ENCODE data around the gene WNT16.

The WNT16 gene

DNA sequence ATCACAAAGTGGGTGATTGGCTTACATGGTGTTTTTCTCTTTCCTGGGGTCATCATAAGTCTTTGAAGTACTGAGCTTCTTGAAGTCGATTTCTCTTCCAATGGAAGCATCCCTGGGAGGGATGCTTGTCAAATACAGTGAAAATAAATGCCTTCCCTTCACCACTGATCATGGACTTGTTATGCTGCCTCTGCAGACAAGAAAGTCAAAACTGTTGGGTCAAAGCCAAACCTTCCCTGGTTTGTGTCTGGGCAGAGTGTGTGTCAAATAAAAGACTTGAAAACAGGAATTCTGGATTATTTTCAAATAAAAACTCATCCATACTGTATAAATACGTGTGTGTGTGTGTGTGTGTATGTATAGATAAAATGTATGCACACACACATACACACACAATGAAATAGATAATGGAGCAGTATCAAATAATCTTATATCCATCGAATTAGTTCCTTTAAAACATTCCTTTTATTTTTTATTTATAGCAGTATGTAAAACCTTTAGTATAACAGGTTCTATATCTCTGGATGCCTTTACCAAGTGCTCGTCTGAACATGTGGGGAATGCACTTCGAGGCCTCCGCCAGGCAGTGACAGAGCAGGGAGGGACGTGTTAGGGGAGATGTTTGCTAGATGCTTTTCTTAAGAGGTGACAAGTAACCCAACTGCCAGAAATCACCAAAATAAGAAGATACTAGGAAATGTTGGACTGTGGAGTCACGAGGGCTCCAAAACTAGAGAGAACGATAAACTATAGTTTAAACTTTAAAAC, 27.2 kb upstream of the WNT16 start:
- TF ChIP-seq GATA3 (IDR thresholded peaks at IDR 0.05; ENCODE audit: low read depth, low read length): no peak
- no peak for TF ChIP-seq GATA2 (IDR thresholded peaks at IDR 0.05; ENCODE audit: low read depth, low read length)

DNA sequence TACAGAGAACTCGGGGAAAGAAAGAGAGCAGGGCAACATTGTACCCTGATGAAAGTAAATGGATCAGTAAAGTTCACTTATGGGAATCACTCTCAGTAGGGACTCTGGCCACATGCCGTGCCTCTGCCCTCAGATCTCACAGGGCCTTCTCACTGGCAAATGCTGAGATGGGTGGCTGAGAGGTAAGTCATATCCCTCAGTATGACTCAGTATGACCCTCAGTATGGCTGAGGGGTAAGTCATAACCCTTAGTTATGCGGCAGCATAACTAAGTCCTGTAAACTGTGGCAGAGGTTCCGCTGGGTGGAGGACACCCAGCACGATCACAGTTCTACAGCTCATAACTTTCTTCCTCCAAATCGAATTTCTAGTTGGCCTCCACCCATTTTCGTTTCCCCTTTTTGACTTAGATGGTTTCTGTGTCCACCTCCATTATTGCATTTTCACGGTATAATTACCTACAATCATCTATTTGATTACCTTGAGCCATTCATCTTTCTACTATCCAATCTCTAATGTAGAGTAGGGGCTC, 26.5 kb upstream of the WNT16 start:
- TF ChIP-seq GATA2 (IDR thresholded peaks at IDR 0.05; ENCODE audit: low read depth, low read length): no peak
- TF ChIP-seq GATA3 (IDR thresholded peaks at IDR 0.05; ENCODE audit: low read depth, low read length): no peak

DNA sequence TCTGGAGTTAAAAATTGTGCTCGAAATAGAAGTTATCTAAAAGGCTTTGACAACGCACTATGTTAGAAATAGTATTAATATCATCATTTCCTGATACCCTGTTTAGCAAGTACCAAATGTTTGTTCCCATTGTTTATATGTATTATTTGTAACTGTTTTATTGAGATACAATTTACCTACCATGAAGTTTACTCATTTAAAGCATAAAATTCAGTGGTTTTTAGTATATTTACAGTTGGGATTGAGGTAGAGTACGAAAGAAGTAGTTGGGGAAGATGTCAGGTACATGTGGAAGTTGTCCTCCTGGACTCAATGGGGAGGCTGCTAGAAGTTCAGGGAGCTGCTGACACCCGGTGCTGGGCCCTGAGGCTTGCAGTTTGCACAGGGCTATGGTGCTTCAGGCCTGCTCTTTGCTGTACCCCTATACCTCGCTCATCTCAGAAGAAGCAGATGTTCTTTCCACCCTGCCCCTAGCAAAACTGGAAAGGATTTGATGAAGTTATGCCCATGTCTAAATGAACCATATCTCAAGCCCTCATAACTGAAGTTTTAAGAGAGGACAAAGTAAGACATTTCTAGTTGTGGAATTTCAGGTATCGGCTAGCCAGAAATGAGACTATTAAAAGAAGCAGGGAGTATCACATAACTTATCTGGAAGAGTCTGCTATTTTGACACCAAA, 25.2 kb upstream of the WNT16 start:
- TF ChIP-seq GATA3 (IDR thresholded peaks at IDR 0.05; ENCODE audit: low read depth, low read length) (no peak), GATA2 (IDR thresholded peaks at IDR 0.05; ENCODE audit: low read depth, low read length) (no peak)

DNA sequence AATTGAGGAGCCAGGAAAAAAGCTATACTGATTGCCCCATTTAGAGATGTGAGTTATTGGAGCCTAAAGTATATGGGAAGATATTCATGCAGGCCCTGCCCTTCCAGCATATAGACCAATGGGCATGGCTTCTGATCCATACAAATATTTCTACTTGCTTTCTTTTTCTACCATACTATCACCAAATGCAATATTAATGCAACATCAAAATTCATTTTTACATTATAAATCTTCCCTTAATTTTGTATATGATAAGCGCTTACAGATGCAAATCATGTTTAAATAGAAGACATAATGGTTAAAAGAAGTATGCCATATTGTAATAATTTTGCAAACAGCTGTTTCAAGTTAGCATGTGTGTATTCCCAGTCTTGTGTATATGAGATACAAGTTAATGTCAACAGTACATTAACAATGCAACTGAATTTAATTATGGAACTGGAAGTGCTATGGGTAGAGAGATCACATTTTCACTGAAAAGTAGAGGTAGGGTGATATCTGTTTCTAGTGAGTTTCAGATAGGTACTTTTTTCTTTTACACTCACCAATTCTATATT, 24.6 kb upstream of the WNT16 start:
- no peak for TF ChIP-seq GATA3 (IDR thresholded peaks at IDR 0.05; ENCODE audit: low read depth, low read length)
- TF ChIP-seq GATA2 (IDR thresholded peaks at IDR 0.05; ENCODE audit: low read depth, low read length): no peak

DNA sequence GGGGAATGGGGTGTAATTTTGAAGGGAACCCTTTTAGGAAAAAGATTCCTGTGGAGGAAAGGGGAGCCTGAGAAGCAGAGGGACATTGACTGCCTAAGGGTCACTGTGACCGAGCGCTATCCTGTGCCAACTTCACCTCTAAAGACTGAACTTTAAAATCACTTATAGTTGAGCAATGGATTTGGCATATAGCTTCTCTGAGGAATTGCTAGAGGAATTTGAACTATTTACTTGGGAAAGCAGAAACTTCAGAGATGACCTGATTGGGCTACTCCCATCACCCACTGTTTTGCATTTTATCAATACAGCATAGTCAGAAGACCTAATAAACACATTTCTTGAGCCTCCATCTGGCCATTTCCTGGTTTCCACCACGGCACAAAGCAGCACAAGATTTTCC, 23.7 kb upstream of the WNT16 start:
- no peak for TF ChIP-seq GATA3 (IDR thresholded peaks at IDR 0.05; ENCODE audit: low read depth, low read length)
- no peak for TF ChIP-seq GATA2 (IDR thresholded peaks at IDR 0.05; ENCODE audit: low read depth, low read length)

DNA sequence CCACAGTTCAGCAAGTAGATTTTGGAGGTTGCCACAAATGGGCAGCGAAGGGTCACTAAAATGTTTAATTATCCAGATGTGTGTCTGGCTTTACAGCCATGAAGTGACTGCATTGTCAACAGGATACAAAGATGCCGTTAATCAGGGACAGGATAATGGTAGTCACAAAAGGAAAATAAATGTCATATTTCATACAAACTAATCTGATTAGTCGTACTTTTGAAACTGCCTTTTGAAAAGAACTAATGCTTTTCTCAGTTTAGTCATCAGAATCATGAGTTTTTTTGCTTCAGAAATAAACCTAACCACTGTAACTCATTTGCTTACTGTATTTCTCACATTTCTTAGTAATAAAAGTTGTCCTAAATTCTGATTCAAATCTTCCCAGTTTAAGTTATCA, 22.2 kb upstream of the WNT16 start:
- TF ChIP-seq GATA3 (IDR thresholded peaks at IDR 0.05; ENCODE audit: low read depth, low read length) (no peak), GATA2 (IDR thresholded peaks at IDR 0.05; ENCODE audit: low read depth, low read length) (no peak)

DNA sequence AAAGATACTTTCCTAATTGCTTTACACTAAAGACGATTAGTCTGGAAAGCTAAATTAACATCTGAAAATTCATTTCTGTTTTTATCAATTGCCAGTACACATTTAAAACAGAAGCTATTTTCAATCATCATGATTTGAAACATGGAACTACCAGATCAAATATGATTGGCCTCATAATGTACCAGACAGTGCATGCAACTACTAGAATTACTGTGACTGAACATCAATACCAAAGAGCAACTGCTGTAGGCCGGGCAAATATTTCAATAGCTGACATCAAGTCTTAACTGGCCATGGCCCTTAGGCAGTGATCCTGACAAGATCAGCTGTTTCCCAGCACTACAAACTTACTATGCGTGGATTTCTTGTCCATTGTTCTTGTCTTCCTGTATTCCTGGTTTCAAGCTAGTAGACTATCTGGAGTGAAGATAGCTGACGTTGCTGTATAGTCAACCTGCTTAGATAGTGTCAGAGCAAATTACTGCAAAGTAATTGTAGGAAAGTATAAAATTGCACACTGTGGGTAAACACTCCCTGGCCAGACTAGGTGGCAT, 21.7 kb upstream of the WNT16 start:
- no peak for TF ChIP-seq GATA3 (IDR thresholded peaks at IDR 0.05; ENCODE audit: low read depth, low read length)
- no peak for TF ChIP-seq GATA2 (IDR thresholded peaks at IDR 0.05; ENCODE audit: low read depth, low read length)

DNA sequence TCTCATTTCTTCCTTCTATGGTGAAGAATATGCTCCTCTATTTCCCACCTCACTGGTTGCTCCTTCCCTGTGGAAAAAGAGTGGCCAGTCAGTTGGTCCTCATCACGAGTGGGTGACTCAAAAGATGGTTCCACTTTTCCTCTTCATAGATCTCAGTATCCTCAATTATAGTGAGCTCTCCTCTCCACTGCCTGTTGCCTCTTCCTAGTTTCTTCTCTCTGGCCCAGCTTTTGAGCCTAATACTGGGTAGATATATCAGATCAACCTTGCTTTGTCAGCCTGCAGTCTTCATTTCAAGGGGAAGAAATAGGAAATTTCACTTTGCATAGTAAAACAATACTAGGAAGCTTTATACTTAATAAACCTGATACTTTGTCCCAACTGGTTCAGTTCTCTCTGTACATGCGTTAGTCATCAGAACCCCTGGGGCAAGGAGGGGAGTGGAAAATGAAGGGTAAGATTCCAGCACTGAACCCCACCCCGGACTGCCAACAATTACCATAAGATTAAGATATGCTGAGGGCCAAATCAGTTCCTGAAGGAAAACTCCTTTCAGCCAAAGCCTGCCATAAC, 15.5 kb upstream of the WNT16 start:
- TF ChIP-seq GATA3 (IDR thresholded peaks at IDR 0.05; ENCODE audit: low read depth, low read length): no peak
- TF ChIP-seq GATA2 (IDR thresholded peaks at IDR 0.05; ENCODE audit: low read depth, low read length): no peak

DNA sequence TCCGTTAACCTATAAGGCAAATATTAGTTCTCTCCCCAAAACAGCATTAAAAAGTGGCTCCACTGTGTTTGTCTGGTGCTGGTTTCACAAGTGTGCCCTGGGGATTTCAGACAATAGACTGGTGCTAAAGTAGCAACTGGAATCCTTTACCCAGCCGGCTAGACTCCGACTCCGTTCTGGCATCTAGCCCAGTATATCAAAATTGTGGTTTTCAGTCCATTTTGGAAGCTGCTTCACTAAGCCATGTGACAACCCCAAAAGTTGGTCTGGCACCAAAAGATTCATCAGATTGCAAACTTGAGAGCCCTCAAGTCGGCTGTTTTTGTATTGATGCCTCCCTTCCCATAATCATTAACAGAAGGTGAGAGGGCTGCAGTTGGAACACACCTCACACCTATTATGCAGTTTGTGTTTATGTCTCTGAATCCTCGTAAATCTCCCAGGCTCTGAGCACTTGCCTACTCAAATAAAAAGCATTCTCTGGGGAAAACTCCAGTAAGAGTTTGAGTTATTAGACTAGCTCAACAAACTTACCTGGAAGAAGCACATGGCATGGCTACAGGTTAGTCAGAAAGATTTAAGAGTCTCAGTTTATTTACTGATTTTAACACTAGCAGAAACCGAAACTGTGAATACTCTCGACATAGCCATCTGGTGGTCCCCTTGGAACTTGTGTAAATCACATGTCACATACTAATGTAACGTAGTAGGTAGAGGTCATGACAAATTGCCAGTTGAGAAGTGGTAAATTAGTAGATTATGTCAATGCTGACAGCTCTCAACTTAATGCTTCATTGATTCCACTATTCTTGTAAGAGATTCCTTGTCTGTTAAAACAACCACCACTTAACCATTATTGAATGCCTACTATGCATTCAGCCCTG, 14.8 kb upstream of the WNT16 start:
- no peak for TF ChIP-seq GATA3 (IDR thresholded peaks at IDR 0.05; ENCODE audit: low read depth, low read length)
- no peak for TF ChIP-seq GATA2 (IDR thresholded peaks at IDR 0.05; ENCODE audit: low read depth, low read length)

DNA sequence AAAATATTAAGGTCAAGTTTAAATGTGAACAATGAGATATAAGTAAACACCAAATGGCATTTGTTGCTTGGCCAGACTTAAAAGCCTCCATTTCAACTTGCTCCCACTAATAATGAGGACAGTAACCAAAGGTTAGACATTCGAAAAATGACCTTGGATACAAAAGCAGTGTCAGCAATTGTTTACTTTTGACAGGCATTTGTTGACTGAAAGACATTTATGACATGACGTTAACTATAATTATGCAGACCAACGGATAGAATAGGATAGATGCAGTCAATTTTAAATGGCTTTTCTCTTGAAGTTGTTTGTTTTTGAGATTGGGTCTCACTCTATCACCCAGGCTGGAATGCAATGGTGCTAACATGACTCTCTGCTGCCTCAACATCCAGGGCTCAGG, 6.3 kb upstream of the WNT16 start:
- TF ChIP-seq GATA3 (IDR thresholded peaks at IDR 0.05; ENCODE audit: low read depth, low read length): no peak
- no peak for TF ChIP-seq GATA2 (IDR thresholded peaks at IDR 0.05; ENCODE audit: low read depth, low read length)

DNA sequence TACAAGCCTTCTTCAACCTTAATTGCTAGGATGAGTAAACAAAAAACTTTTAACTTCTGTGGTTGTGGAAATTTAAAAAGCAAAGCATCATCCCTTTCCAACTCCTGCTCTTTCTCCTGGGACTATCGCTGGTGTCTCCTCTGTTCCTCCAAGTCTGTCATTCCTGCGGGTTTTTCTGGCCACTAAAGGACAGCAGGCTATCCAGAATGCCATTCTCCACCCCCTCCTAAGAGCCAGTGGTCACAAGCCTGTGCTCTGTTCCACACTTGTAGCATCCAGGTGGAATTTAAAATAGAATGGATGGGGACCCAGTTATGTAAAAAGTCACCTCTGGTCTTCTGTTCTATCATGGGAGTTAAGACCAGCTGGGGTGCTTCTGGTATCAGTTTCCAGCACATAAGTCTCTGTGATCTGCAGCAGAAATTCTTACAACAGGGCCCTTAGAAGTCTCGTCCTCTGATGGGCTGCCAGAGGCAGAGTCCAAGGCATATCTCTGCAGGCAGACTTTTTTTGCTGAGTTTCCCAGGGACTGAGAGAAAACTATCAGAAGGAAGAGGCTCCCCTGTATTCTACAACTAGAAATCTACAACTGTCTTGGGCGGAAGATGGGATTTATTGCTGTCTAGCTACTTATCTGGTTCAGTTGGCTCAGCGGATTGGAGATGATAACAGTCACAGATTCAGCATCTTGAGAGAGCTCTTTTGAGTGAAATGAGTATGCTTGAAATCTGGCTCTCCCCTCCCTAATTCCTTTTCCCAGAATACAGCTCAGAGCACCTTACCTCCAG, 5.1 kb upstream of the WNT16 start:
- TF ChIP-seq GATA2 (IDR thresholded peaks at IDR 0.05; ENCODE audit: low read depth, low read length) (no peak), GATA3 (IDR thresholded peaks at IDR 0.05; ENCODE audit: low read depth, low read length) (no peak)

DNA sequence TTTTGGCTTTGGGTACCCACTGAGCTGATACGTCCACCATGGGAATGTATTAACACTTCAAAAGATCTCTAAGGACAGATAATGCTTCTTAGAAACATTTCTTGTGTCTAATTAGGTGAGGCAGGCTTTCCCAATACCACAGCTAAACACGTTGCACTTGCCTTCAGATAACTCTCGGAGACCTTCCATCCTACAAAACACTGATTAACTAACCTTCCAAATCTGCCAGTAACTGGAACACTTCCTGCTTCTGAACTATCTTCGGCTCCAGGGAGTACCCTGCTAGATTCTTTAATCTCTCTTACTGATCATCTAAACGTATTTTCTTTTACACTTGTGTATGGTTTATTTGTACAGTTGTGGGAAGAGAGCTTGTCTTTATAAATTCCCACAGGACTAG, 1.1 kb upstream of the WNT16 start:
- TF ChIP-seq GATA2 (IDR thresholded peaks at IDR 0.05; ENCODE audit: low read depth, low read length) (no peak), GATA3 (IDR thresholded peaks at IDR 0.05; ENCODE audit: low read depth, low read length) (no peak)
